CD4-positive, alpha-beta T cell treated with Interleukin-15 for 4 hours (primary cell): ENCODE data around the gene SOX2.

Experiments
- DNase-seq: peaks from one replicate; pipeline ENCODE4 v3.0.0-alpha.2; 2020; ENCODE audit warnings: low spot score

SOX2 gene

GRCh38 chr3:181722766-181723425 lies 11.2 kb downstream of the SOX2 start:
- no peak for DNase-seq

GRCh38 chr3:181723625-181724191 lies 12.0 kb downstream of the SOX2 start:
- DNase-seq: no peak

GRCh38 chr3:181724192-181724965 lies 12.7 kb downstream of the SOX2 start:
- no peak for DNase-seq

DNA sequence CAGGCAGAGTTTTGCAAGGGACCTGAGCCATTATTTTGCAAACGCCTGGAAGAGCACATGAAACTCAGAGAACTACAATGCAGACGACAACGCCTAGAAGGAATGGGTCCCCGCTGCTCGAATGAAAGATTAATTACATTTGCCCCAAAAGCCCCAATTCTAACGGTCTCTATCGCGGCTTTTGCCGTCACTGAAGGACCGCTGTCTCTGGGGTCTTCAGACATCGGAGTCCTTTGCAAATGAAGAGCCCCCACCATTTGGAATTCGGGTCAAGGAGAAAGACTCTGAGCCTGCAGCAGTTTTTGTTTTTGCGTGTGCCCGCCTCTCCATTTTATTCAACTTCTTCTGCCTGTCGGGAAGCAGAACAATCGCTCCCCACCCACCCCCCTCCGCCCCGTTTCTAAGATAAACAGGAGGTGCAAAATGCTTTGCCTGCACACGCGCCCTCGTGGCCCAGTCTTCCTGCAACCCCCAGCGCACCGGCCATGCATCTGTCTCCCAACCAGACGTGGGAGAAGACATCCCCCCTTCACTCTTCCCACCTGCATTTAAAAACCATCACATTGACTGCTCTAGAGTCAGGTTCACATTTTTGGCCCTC lies 13.5 kb downstream of the SOX2 start:
- no peak for DNase-seq

GRCh38 chr3:181725830-181726229 lies 14.1 kb downstream of the SOX2 start:
- DNase-seq: no peak

- DNase-seq: no peak
Measured at GRCh38 chr3:181726351-181727330, 14.9 kb downstream of the SOX2 start.

DNA sequence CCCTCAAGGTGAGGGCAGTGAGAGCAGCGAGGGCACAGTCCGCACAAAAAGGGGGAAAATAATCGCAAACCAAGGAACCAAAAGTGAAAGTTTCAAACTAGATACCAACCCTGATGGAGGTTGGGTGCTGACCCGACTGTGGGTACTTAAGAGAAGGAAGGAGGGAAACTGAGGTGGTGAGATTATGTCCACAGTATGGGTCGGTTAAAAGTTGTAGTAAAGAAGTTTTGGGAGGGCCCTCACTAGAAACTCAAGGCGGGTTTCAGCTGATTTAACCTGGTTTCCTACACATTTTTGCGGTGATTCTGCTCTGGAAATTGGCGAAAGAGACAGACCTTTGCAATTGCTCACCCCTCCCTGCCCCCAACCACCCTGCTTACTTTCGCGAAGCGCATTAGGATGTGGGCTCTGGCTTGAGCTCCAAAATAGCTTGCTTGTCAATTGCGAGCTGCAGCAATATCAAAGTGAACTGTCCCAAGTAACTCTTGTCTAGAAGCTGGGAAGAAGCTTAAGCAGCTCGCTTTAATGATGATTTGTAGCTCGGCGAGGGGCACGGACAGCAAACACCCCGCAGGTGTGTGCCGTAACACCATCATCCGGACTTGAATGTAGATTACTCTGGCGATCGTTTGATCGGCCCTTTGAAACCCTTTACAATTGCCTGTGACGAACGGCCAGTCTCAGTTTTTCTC lies 15.8 kb downstream of the SOX2 start:
- no peak for DNase-seq

DNA sequence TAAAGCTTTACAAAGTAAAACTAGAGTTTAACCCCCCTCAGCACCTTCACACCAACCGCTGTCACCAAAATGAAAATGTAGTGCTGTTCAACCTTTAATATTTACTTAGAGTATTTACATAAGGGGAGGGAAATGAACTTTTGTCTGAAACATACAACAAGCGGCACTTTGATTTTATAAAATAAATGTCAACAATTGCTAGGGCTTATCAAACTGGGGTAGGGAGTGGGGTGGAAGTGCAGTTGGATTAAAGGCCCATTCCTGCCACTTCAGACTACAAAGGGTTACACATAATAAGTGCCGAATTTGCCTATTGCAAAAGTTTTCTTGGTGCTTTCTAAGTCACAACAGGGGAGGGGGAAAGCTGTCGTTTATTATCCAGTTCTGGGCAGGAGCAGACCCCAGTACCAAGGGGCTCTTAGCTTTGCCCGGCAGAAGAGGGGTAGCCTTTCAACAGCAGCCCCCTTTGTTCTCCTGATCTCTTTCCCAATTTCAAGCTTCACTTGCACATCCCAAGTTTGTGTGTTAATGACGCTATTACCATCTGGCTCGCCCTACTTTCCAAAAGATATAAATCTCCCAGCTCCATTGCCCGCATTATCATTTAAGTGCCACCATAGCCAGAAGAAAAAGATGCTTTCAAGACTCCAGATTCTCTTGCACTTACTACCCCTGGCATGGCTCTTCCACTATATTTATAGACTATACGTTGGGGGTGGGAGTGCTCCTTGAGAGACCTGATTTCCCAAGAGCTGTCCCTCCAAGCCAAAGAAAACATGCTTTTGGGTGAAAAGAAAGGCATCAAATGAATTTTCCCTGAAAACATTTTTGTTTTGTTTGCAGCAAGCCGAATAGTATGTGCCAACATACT lies 17.0 kb downstream of the SOX2 start:
- DNase-seq: no peak

DNA sequence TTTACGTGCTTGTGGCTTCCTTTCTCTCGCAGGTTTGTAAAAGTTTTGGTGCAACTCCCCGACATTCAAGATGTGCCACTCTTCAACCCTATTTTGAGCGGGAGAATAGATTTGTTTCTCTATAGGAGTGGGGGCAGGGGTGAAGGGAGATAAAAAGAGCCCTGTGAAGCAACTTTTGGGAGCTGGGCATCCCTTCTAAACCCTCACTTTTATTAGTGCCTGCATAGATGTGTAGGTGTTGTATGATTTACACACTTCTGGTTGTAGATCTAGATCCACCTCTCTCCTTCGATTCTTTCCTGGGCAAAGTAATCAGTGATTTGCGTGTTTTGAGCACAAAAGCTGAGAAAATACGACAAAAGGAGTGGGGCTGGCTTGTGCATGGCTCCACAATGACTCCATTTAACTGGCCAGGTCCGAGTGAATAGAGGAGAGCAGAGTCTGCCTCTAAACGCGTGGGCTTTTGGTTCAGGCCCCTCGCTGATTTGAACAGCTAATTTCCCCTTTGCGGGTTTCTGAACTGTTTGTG lies 17.7 kb downstream of the SOX2 start:
- no peak for DNase-seq

DNA sequence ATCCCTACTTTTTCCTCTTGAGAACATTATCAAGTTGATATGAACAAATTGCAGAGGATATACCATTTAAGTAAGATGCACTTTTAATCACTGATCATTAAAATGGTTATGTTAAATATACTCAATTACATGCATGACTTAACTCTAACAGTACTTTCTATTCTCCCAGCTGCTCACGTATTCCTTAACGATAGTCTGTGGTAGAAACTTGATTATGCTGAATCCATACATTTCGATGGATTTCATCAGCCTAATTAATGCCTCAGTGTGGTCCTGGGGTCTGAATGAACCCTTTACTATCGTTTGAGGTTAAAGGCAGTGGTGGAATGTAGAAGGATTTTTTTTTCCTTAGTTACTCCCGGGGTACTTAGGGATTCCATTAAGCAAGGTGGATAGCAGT lies 18.6 kb downstream of the SOX2 start:
- no peak for DNase-seq

DNA sequence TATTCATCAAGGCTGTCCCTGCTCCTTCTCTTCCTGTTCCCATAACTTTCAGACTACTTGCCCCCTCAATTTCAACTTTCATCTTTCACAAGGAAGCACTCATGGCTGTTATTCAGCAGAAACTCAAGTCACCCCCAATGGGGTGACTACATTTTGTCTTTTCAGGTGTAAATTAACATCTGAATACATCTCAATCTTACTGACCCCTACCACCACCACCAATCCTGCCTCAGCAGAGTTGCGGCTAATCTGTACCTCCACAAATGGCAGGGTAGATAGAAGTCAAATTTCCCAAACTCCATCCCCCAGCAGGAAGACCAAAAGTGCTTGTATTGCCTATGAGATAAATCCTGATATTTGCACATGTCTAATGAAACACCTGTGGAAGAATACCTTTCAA lies 19.2 kb downstream of the SOX2 start:
- DNase-seq: no peak

- no peak for DNase-seq
Measured at GRCh38 chr3:181735911-181736310, 24.2 kb downstream of the SOX2 start.

DNA sequence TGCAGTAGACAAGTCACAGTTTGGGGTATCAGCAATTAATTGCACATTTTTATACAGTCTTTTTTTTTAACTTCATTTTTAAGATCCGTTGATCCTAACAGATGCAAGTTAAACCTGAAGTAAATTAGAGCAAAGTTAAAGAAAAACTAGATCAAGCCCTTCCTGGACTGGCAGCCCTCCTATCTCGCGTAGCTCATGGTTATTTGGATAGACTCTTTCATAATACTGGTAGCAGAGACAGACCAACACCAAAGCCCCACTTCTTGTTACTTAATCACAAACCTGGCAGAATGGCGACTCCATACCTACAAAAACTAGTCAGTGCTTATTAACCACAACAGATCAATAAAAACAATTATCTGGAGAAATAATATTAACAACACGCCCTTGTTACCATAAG lies 26.8 kb downstream of the SOX2 start:
- DNase-seq: no peak

DNA sequence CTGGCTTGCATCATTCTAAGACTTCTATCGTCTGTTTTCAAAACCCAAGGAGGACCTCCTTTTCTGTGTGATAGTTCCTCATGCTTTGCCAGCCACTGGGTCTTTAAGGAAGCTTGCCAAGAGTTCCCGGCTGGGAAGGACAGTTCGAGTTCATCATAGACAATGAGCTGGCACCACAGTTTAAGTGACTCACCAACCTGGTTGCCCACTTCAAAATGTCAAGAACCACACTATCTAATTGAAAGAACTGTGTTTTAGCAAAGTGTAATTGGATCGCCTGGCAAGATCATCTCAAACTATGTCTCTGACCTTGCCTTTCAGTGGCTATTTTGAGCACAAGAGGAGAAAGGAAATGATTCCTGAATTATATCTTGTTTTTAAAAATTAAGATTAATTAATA lies 27.9 kb downstream of the SOX2 start:
- DNase-seq: no peak

- DNase-seq: no peak
Measured at GRCh38 chr3:181741417-181741816, 29.7 kb downstream of the SOX2 start.

GRCh38 chr3:181752202-181752671 lies 40.5 kb downstream of the SOX2 start:
- no peak for DNase-seq

DNA sequence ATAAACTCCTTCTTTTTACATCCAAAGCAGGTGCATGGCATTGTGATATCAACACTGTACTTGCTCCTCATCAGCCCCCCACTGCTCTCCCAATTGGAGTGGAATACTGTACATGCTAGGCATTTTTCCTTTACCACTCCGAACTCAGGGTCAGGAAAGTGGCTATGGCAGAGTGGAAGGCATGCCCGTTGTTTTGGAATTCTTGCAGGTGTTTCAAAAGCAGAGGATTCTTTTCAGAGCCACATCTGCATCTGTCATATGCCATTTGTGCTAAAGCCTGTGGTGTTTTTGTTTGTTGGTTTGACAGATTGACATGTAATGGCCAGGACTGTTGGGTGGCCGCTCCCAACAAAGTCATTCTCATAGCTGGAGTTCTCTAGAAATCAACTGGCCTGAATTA lies 41.7 kb downstream of the SOX2 start:
- no peak for DNase-seq

DNA sequence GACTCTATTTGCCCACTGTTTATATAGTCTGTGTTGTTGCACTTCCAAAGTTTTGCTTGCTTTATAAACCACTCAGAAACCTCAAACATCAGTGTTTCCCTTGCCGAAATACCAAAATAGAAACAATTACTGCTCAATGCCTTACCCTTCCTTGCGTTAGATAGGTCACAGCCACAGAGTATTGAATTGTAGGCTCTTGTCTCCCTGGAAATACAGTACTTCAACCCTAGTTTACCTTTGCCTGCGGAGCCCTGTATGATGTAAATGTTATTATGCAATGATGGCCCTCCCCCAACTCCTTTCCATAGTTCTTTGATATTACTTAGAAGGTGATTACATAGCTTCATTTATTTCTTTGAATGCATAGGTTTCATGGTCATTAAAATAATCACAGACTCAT lies 44.2 kb downstream of the SOX2 start:
- no peak for DNase-seq

DNA sequence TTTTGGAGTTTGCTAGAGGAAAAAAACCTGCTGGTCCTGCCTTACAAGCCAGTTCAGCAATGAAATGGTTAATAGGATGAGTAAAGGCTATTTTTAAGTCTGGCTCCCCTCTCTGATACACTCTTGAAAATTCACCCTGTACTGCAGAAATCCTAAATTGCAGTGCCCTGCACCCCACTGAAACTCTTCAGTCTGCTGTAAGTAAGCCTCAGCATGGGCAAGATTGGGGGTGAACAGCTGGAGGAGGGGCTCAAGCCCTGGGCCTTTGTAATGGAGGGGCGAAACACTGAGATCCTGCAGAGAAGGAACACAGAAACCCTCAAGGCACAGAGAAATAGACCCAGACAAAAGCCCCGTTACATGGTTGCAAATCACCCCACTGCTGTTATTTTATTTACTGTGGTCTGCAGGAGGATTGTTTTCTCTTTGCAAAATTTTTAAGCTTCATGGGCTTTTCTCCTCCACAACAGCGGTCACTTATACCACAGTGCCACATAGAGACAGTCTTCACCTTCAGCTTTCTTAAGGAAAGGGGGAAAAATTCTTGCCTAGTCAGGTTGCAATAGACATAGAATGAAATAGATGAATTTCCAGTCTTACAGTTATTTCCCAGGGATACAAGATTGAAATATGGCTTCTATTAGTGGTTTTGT lies 45.0 kb downstream of the SOX2 start:
- no peak for DNase-seq
